HG02759 (cell line): ENCODE data around the gene ETFBKMT.
"Not testable (repeated sequence)": the region's sequence is repeated elsewhere in the genome, so short reads cannot be mapped to it uniquely, and the experiment has no call there.

Experiments
- ATAC-seq: cut with Tn5 transposase; IDR thresholded peaks from one replicate; pipeline ENCODE4 v1.9.1; 2021; ENCODE audit warnings: mild to moderate bottlenecking, moderate library complexity; ENCODE audit not compliant: unreplicated experiment

Gene ETFBKMT

DNA sequence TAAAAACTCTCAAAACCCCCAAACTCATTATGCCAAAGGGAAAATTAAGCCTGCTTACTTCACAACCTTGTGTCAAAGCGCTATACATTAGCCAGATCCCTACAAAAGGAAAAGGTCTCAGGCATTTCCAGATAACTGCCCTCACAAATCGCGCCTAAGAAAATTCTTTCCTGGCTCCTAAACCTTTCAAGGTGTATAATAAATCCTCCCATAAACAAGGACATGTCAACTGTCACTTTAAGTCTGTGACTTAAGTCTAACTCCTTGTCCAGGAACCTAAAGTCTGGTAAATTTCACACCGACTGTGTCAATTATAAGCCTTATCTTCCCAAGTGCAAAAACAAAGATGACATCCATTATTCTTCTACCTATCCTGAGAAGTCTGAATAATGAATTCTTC is 4.3 kb upstream of the ETFBKMT start:
- no peak for ATAC-seq

DNA sequence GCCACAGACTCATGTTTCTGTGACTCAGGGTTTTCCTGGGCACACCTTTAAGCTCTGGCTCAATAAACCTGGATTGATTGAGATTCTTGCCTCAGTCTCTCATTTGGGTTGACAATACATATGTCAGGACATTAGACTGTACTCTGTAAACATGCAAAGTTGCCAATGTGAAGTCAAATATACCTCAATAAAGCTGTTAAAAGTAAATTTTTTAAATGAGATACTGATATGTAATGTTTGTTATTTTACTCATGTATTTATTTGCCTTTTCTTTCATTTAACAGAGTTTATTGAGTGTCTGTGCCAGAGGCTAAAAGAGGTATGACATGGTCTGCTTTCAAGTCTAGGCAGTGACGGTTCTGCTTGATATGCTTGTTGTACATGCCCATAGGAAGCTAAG is 3.7 kb upstream of the ETFBKMT start:
- no peak for ATAC-seq

DNA sequence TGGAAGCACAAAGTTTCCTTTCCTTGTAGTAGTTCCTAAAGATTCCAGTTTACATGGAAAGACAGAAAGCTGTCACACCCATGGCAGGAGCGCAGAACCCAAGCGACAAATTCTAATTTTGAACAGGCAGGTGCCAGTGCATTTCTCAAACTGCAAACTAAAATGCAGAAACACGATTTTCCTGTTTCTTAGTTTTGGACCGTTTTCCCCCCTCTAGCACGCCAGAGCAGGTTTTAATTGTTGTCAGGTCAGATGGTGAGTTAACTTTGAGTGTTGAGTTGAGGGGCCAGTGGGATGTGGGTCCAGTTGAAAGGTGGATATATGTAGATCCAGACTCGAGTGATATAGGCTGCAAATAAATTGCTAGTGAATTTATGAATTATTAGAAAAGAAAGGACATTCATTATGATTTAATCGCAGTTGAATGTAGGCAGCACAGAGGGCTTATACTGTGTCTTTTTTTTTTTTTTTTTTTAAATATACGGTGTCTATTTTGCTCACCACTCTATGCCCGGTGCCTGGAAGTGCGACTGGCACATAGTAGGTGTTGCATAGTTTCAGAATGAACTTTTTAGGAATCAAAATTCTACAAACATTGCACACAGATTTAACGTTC is 909 bp upstream of the ETFBKMT start:
- no peak for ATAC-seq

DNA sequence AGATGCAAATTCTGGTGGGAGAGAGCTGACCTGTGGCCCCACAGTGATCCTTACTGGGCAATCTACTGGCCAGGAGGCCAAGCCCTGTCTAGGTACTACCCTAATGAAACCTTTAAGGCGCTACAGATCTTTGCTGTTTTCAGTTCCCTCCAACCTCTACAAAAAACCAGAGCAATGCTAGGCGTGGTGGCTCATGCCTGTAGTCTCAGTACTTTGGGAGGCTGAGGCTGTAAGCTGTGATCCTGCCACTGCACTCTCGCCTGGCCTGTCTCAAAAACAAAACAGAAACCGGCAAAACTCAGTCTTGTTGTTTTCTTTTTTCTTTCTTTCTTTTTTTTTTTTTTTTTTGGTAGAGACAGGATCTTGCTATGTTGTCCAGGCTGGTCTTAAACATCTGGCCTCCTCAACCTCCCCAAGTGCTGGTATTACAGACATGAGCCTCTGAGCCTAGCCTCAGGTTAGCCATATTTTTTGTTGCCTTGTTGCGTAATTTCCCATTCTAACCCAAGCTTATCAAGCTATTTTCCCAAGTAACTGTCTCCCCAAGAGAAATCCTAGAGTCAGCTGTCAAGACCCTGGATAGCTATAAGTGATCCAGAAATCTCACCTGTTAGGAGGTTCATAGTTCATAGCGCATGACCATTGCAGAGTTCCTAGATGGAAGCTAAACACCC is 2.8 kb downstream of the ETFBKMT start:
- no peak for ATAC-seq

DNA sequence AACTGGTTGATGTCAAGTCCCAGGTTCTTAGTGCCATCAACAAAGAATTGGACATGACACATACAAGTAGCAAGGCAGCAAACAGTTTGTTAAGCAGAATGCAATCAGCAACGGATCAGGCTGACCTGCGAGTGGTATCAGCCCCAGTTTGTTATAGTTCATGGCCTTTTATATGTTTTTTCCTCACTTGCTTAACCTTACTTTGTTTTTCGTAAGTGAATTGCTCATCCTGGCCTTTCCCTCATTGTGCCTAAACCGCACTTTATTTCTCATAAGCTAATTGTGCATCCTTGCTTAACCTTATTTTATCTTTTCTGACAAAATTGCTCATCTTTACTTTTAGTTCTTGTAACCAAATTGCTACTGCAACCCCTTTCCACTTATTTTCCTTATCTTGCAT is 4.1 kb downstream of the ETFBKMT start:
- ATAC-seq, result no peak

DNA sequence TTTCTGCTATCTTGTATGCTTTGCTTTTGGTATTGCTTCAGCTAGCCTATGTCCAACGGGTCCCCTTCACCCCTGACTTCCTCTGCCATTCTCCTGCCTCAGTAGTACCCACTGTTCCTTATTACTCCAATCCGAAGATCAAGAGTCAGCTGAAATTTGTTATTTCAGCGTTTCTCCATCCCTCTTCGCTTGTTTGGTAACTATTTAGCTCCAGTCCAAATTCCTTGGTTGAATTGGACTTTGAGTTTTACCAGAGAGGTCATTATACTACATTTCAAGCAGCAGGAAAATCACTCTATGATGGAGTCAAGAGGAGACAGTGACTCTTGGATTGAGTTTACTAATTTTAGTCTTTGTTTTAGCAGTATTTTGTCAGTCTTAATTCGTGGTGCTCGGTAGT is 4.5 kb downstream of the ETFBKMT start:
- no peak for ATAC-seq

DNA sequence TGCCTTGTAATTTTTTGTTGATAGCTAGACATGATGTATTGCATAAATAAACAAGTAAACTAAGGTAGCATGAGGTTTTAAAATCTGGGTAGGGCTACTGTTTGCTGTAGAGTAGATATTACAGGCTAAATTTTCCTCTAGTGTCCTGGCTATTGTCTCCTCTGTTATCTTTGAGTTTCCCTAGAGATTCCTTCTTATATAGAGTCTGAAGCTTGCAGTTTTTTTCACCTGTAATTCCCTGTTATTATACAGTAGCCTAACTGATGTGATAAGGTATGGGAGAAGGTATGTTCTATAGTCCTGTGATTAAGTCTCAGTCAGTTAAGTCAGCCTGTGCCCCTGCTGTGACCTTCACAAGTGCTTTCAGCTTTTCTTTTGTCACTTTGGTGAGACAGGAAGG is 9.5 kb downstream of the ETFBKMT start:
- ATAC-seq, result no peak

DNA sequence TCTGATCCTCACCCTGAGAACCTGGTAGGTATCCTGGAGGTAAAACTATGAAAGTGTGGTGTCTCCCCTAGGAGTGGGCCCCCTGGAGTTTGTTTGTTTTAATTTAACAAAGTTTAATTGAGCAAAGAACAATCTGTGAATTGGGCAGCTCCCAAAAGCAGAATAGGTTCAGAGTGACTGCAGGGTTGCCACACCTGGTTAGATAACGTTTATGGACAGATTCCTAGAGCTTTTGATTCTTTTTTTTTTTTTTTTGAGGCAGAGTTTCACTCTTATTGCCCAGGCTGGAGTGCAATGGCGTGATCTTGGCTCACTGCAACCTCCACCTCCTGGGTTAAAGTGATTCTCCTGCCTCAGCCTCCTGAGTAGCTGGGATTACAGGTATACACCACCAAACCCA is 10.1 kb downstream of the ETFBKMT start:
- ATAC-seq, result not testable (repeated sequence)

GRCh38 chr12:31672521-31672920 is 13.0 kb downstream of the ETFBKMT start:
- no peak for ATAC-seq

DNA sequence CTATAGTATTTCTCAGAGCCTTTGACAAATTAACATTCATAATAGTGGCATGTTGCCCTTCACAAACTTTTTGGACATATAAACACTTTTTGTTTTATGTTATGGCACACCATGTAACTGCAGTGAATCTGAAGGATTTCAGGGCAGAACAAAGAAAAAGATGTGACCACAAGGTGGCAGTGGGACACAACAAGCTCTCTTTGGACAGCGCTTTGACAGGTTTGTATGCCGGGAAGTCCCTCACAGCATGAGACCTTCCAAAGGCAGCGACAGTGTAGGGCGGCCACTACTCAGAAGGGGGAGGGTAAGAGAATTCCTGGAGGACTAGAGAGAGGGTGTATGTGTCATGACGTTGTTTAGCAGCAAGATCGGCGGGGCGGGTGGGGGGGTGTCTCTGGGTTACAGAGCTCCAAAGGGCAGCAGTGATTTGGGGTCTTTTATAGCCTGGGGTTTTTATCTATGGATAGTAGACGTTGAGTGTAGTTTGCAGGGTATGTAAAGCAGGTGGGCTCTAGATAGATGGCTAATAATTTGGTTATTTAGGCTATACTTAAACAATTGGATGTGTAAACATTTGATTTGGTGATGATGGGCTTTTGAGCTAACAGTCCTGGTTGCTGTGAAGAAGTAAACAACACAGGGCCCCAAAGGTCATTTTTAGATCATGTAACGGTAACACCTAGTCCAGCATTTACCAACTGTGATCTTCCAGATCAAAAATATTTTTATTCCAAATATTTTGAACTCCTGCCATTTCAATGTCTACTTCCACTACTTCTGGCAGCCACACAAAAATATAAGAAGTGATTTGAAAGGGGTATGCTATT is 22.9 kb downstream of the ETFBKMT start:
- peak; percentile 92 for ATAC-seq

DNA sequence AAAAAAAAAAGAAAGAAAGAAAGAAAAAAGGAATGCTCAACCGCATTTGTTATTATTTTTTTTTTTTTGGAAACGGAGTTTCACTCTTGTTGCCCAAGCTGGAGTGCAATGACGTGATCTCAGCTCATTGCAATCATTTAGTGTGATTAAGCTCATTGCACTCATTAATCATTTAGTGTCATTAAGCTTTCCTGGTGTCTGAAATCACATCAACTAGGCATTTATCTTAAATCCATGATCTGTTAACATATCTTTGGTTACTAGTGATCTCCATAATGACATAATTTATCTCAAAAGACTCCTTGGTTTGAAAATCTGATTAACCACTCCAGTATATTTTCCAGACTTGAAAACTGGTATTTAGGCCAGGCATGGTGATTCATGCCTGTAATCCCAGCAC is 26.3 kb downstream of the ETFBKMT start:
- ATAC-seq, result no peak

- peak; percentile 69 for ATAC-seq
These were observed 27.6 kb downstream of the ETFBKMT start for GRCh38 chr12:31687101-31687527.

DNA sequence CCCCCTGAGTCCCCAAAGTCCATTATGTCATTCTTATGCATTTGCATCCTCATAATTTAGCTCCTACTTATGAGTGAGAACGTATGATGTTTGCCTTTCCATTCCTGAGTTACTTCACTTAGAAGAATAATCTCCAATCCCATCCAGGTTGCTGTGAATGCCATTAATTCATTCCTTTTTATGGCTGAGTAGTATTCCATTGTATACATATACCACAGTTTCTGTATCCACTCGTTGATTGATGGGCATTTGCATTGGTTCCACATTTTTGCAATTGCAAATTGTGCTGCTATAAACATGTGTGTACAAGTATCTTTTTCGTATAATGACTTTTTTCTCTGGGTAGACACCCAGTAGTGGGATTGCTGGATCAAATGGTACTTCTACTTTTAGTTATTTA is 30.4 kb downstream of the ETFBKMT start:
- ATAC-seq, result not testable (repeated sequence)

GRCh38 chr12:31702047-31702446 is 42.6 kb downstream of the ETFBKMT start:
- no peak for ATAC-seq

GRCh38 chr12:31705621-31706020 is 46.1 kb downstream of the ETFBKMT start:
- ATAC-seq, result no peak

- ATAC-seq, result not testable (repeated sequence)
These were observed 48.6 kb downstream of the ETFBKMT start for GRCh38 chr12:31708118-31708517.

DNA sequence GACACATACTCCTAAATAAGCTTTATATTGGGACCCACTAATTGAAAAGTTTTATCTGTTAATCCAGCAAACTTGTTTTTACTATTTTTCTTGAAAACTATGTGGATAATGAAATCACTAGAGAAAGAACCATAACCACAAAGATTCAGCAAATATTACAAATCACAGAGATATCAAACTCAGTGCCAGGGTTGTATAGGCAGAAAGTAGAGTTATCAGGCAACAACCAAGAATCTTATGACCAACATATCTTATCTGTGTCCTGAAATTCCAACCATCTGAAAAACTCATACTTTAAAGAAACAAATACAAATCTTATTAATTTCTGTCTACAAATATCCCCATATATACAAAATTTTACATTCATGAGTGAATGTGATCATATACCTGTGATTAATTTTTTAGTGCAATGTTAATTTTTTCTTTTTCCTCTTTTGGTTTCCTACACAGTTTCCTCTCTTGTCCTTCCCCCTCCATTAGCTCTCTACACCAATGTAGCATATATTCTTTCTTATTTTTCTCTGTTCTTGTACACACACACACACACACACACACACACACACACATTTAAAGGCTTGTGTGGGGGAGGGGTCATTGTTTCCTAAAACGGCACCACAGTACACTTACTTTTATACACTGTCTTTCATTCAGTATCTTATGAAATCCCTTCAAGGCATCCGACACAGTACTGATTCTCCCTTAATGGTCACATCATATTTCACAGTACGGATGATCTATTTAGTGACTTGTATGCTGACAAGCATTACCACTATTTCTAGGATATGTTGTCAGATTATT is 50.7 kb downstream of the ETFBKMT start:
- no peak for ATAC-seq

DNA sequence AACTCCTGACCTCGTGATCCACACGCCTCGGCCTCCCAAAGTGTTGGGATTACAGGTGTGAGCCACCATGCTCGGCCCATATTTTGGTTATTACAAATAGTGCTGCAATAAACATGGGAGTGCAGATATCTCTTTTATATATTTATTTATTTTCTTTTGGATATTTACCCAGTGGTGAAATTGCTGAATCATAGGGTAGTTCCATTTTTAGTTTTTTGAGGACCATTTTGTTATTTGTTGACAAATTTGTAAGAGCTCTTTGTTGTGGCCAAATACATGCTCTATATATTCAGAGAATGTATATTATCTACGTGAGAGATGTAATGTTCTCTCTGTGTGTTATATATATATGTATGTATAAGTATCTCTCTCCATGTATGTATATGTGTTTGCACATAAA is 53.4 kb downstream of the ETFBKMT start:
- ATAC-seq, result no peak

GRCh38 chr12:31714406-31715271 is 55.2 kb downstream of the ETFBKMT start:
- ATAC-seq, result no peak

DNA sequence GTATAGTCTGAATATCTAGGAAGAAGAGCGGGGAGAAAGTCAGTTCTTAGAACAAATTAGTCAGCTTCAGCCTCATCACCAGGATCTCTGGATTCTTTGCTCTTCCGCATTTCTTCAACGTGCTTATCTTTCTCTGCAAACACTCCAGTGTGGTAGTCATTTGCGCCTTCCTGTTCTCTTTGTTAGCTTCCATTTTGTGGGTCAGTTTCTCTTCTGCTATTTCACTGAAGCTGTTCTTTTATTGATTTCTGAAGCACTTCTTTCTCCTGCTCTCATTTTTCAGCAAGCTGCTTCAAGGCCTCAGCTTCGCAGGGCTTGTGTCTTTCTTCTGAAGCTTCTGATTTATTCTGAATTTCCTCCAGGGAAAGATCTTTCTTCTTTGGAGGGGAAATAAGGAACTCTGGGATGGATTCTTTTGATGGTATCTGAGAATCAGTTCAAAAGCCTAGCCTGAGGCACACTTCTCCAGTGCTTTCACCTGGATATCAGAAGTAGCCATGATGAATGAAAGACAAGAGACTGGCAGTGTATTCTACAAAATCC is 55.9 kb downstream of the ETFBKMT start:
- ATAC-seq, result no peak
